ENCODE measurements around the gene GPHB5. TPM values are rescaled to one million over a fixed set of nuclear protein-coding genes. Genes with fewer than 3 reads are reported as not detected.

GPHB5 gene
- total RNA-seq, result not detected in 2 replicates

GRCh38 chr14:63318835-63319234 is at the start of gene GPHB5:
GPHB5 (minus strand) TSS chr14:63318935; CDS start chr14:63317849, 1,086 bp downstream.

Other genes starting within 250 kb of the GPHB5 start
- gene RHOJ, start 114.5 kb downstream of the GPHB5 start, total RNA-seq, result 0.21 and 0.24 TPM in 2 replicates
- gene PPP2R5E, start 224.4 kb upstream of the GPHB5 start, total RNA-seq, result 13.7 and 19.6 TPM in 2 replicates

Measured in tracheal epithelial cell (primary cell).